ENCODE data around the gene RBM46. TPM values are rescaled to one million over a fixed set of nuclear protein-coding genes. Genes with fewer than 3 reads are reported as not detected.

RBM46 gene
- total RNA-seq, 1 donor from 2014 or later, result 0.53 TPM

DNA sequence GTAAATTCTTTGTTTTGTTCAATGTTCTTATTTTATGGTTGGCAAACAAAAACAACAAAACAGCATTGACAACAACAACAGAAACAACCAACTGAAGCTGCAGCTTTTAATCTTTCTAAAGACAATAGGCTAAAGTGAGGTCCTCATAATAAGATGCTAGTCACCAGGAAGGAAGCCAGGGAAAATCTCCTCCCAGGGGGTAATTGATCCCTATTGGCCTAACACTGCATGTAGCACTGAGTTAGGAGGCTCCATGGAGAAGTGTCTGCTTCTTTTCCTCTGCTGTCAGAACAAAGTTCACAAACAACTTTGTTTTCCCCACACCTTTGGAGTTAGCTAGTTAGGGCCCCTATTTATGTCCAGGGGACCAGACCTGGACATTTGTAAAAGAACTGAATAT is 42.0 kb upstream of the RBM46 start:
- no peak for FAIRE-seq
- no peaks in the 10 kb centered on the region for H3K36me3 ChIP-seq (ENCODE audit: control insufficient read depth, insufficient read depth, low read length)
- TF ChIP-seq, protein P1, sequence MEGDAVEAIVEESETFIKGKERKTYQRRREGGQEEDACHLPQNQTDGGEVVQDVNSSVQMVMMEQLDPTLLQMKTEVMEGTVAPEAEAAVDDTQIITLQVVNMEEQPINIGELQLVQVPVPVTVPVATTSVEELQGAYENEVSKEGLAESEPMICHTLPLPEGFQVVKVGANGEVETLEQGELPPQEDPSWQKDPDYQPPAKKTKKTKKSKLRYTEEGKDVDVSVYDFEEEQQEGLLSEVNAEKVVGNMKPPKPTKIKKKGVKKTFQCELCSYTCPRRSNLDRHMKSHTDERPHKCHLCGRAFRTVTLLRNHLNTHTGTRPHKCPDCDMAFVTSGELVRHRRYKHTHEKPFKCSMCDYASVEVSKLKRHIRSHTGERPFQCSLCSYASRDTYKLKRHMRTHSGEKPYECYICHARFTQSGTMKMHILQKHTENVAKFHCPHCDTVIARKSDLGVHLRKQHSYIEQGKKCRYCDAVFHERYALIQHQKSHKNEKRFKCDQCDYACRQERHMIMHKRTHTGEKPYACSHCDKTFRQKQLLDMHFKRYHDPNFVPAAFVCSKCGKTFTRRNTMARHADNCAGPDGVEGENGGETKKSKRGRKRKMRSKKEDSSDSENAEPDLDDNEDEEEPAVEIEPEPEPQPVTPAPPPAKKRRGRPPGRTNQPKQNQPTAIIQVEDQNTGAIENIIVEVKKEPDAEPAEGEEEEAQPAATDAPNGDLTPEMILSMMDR (IDR thresholded peaks at IDR 0.05; ENCODE audit: insufficient read depth, low read length, severe bottlenecking), result no peak

DNA sequence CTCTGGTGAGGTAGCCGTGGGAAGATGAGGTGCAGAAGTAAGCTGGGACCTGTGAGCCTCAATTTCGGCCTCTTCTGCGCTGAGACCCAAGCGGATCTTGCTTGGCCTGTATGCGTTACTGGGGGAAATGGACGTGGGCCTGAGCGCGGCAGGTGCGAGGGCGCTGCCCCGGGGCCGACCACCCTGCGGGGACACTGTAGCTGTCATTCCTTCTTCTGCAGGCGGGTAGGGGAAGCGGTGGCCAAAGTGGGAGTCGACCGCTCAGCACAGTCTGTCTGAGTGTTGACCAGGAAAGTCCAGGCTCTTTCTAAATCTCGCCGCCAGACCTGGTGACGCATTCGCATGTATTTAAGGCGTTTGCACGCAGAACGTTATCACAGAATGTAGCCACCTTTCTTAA is 40.6 kb upstream of the RBM46 start:
- FAIRE-seq (no peak), DNase-seq (ENCODE audit: low read depth) (no peak)
- Histone ChIP-seq H3K4me3 (ENCODE audit: low read depth, low read length) (no peak overlapping the region), H3K27me3 (ENCODE audit: control insufficient read depth, insufficient read depth, low read length) (peaks cover 24% of the 10 kb centered on the region), H3K36me3 (ENCODE audit: control insufficient read depth, insufficient read depth, low read length) (no peaks in the 10 kb centered on the region)
- TF ChIP-seq, protein P1 (IDR thresholded peaks at IDR 0.05; ENCODE audit: insufficient read depth, low read length, severe bottlenecking), result no peak

More for the DNA sequence above, 42.0 kb upstream of the RBM46 start:
- Histone ChIP-seq H3K27me3 (ENCODE audit: control insufficient read depth, insufficient read depth, low read length) (peaks cover 16% of the 10 kb centered on the region), H3K4me3 (ENCODE audit: low read depth, low read length) (no peak overlapping the region)
- no peak for DNase-seq (ENCODE audit: low read depth)

DNA sequence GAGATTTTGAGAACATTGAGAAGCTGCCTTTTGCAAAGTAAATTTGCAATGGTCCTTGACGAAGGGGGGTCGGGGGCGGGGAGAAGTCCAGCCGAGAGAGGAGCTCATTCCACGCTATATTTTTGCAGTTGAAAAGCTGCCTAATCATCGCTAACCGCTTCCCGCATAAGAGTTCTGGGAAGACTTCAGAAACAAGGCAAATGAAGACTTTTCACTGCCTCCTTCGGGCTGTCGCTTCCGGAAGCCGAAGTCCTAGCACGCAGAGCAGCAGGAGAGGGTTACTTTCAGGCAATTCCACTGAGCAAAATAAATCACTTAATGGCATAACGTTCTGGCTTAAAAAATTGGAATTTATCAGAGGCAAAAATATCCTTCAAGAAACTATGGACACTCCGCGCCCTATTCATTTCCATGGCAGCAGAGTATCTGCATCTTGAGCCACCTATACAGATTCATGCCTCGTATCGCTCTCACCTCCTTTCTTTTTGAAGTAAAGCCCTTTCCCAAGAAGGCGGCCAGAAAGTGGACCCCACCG is 39.9 kb upstream of the RBM46 start:
- DNase-seq (ENCODE audit: low read depth) (no peak), FAIRE-seq (no peak)
- peaks cover 24% of the 10 kb centered on the region for H3K27me3 ChIP-seq (ENCODE audit: control insufficient read depth, insufficient read depth, low read length)
- TF ChIP-seq, protein P1 (IDR thresholded peaks at IDR 0.05; ENCODE audit: insufficient read depth, low read length, severe bottlenecking), result no peak
- H3K4me3 ChIP-seq (ENCODE audit: low read depth, low read length), result no peak overlapping the region
- no peaks in the 10 kb centered on the region for H3K36me3 ChIP-seq (ENCODE audit: control insufficient read depth, insufficient read depth, low read length)

DNA sequence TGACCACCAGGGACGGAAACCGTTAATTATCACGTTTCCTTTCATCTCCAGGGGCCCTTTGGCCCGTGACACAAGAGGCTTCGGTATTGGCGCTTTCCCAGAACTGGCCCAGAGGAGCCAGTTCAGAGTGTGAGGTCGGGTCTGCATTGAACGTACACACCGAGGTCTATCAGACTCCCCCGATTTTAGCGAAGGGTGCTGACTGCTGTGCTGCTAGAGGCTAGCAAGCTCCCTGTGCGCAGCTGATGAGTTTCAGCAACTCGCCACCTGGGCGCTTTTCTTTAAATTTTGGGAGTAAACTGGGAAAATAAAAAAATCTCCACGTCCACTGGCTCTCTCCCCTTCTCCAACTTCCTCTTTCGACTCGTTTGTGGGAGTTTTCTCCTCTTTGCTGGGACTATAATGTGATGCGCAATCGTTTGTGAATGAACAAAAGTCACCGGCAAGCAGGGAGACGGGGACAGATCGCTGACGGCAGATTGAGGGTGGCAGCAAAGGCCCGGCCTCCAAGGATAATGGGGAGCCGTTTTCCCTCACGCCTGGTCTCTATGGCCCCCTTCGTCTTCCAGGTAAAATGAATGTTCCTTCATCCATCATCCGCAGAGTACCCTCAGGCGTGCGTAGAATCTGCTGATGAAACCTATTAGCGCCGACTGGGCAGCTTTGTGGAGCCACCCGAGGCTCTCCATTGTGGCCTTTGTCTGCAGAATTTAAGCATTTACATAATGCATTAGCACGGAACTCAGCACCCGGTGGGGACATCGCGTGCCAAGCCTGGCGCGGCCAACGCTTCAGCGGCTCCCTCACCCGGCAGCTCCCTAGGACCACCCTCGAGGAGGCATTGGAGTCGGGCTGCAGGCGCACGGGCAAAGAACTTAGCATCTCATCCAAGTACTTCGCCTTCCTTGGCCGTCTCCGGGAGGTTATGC is 38.9 kb upstream of the RBM46 start:
- FAIRE-seq (no peak), DNase-seq (ENCODE audit: low read depth) (no peak)
- TF ChIP-seq, protein P1 (IDR thresholded peaks at IDR 0.05; ENCODE audit: insufficient read depth, low read length, severe bottlenecking), result no peak
- Histone ChIP-seq H3K36me3 (ENCODE audit: control insufficient read depth, insufficient read depth, low read length) (no peaks in the 10 kb centered on the region), H3K27me3 (ENCODE audit: control insufficient read depth, insufficient read depth, low read length) (peaks cover 24% of the 10 kb centered on the region), H3K4me3 (ENCODE audit: low read depth, low read length) (no peak overlapping the region)

DNA sequence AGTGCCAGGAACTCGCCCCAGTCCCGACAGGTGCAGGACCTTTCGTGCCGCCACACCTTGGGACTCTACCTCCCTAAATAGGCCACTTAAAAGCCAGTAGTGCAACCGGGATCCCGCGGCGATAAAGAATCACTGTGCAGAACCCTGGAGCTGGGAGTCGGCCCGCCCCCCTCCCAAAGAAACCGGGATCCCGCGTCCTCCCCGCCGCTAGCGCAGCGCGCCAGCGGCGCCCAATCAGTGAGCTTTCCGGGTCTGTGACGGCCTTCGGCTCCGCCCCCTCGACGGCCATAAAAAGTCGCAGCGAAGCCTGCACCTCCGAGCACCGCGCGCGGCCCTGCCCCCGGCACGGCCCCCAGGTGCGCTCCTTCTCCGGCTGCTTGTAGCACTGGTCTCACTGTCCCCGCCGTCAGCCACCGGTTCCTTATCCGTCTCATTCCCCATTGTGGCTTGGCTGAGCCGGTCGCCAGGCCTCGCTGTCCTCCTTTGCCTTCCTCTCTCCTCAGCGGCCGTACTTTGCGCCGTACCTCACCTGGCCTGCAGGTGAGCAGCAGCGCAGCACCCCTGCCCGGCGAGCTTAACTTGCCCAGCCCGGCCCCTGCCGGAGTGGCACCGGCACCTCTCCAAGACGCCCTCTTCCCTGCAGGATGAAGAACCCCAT is 37.3 kb upstream of the RBM46 start, which contains the start of gene LRAT:
Gene LRAT, plus strand, starts transcription at position 318 of the 658 bp plus-strand sequence. Its CDS starts 327 bp downstream, at position 645.
- FAIRE-seq, result no peak
- H3K27me3 ChIP-seq (ENCODE audit: control insufficient read depth, insufficient read depth, low read length), result peaks cover 24% of the 10 kb centered on the region
- no peaks in the 10 kb centered on the region for H3K36me3 ChIP-seq (ENCODE audit: control insufficient read depth, insufficient read depth, low read length)
- TF ChIP-seq, protein P1 (IDR thresholded peaks at IDR 0.05; ENCODE audit: insufficient read depth, low read length, severe bottlenecking), result peak; percentile 62
- H3K4me3 ChIP-seq (ENCODE audit: low read depth, low read length), result peak within 1 kb of the TSS; percentile 67
- peak; percentile 48 for DNase-seq (ENCODE audit: low read depth)
